K562 (cell line): ENCODE results near the gene MYBPH.

Experiments used
- ZNF764 ChIP-seq: fragments of 250-450 bp; sonication (Bioruptor Pico); IDR thresholded peaks from 2 replicates; pipeline ENCODE4 v1.4.0; 2020; ENCODE audit warnings: low read depth, mild to moderate bottlenecking, moderate library complexity
- ZZZ3 ChIP-seq: fragments of 450-650 bp; IDR thresholded peaks from 2 replicates; pipeline ENCODE4 v1.6.1; 2016; ENCODE audit warnings: antibody characterized with exemption, mild to moderate bottlenecking, moderate library complexity

- no peak for TF ChIP-seq ZNF764 (CRISPR knock-in tag)
- TF ChIP-seq ZZZ3, result no peak
These were observed 39.9 kb upstream of the MYBPH start for GRCh38 chr1:203215573-203215972.
